OCI-LY7 (cell line): ENCODE data around the gene LRP1-AS. TPM values are rescaled to one million over a fixed set of nuclear protein-coding genes. Genes with fewer than 3 reads are reported as not detected.

ENCODE experiments used
- BruUV-seq: library from RNA; stranded (reverse); fragments of 400-500 nt; replicated peaks from 2 replicates; lab custom pipeline; 2021; lab: Mats Ljungman, UMichigan
- CTCF ChIA-PET: fragments of 300-600 bp; sonication (Branson Sonifier 250); formaldehyde crosslinking; loops from one replicate; lab custom pipeline; 2022; ENCODE audit warnings: antibody characterized with exemption; ENCODE audit not compliant: unreplicated experiment; lab: Charles Lee
- POLR2A ChIA-PET: fragments of 300-600 bp; sonication (Branson Sonifier 250); formaldehyde crosslinking; loops from one replicate; lab custom pipeline; 2022; ENCODE audit warnings: antibody characterized with exemption; lab: Charles Lee
- DNase-seq: peaks from one replicate; pipeline ENCODE4 v3.0.0-alpha.2; 2015; ENCODE audit warnings: low spot score
- H2AFZ ChIP-seq: fragments of 200-600 bp; sonication (generic), shearing (Covaris generic); 2 replicates; pipeline ENCODE4 v1.6.1; 2014; ENCODE audit warnings: mild to moderate bottlenecking, antibody characterized with exemption, low read length, moderate library complexity
- H3K27ac ChIP-seq: fragments of 200-600 bp; sonication (generic); 2 replicates; pipeline ENCODE4 v1.5.1; 2014; ENCODE audit warnings: mixed run types, low read depth, mild to moderate bottlenecking, moderate library complexity, low read length, inconsistent platforms; ENCODE audit not compliant: poor library complexity, severe bottlenecking
- H3K36me3 ChIP-seq: fragments of 200-600 bp; sonication (generic); 2 replicates; pipeline ENCODE4 v1.6.1; 2014; ENCODE audit warnings: mild to moderate bottlenecking, antibody characterized with exemption, low read length, moderate library complexity, mixed read lengths; ENCODE audit not compliant: insufficient read depth
- H3K4me1 ChIP-seq: fragments of 200-600 bp; sonication (generic); 2 replicates; pipeline ENCODE4 v1.5.1; 2014; ENCODE audit warnings: mild to moderate bottlenecking, low read length; ENCODE audit not compliant: insufficient read depth, poor library complexity, severe bottlenecking
- H3K4me2 ChIP-seq: fragments of 200-600 bp; sonication (generic); 2 replicates; pipeline ENCODE4 v1.6.1; 2014; ENCODE audit warnings: mild to moderate bottlenecking, low read length
- H3K4me3 ChIP-seq: fragments of 200-600 bp; sonication (generic); 2 replicates; pipeline ENCODE4 v1.5.1; 2014; ENCODE audit warnings: mild to moderate bottlenecking, low read depth, low read length; ENCODE audit not compliant: poor library complexity, severe bottlenecking
- H3K79me2 ChIP-seq: fragments of 200-600 bp; sonication (generic); 2 replicates; pipeline ENCODE4 v1.6.1; 2016; ENCODE audit warnings: low read depth, mild to moderate bottlenecking, low read length, moderate library complexity, mixed read lengths; ENCODE audit not compliant: insufficient read depth
- H3K9me2 ChIP-seq: fragments of 200-600 bp; sonication (generic); 2 replicates; pipeline ENCODE4 v1.6.1; 2016; ENCODE audit warnings: mild to moderate bottlenecking, low read length, mixed read lengths; ENCODE audit not compliant: insufficient read depth
- H3K9me3 ChIP-seq: fragments of 200-600 bp; sonication (generic); 2 replicates; pipeline ENCODE4 v1.6.1; 2014; ENCODE audit warnings: mild to moderate bottlenecking, mixed run types, low read length, mixed read lengths
- H4K20me1 ChIP-seq: fragments of 200-600 bp; sonication (generic); 2 replicates; pipeline ENCODE4 v1.6.1; 2014; ENCODE audit warnings: mild to moderate bottlenecking, antibody characterized with exemption, low read length, moderate library complexity, mixed read lengths; ENCODE audit not compliant: insufficient read depth
- CTCF ChIP-seq: fragments of 200-600 bp; sonication (generic); conservative IDR thresholded peaks from 2 replicates; pipeline ENCODE4 v1.5.1; 2014; ENCODE audit warnings: mild to moderate bottlenecking, antibody characterized with exemption, low read length, moderate library complexity, mixed read lengths
- EZH2phosphoT487 ChIP-seq: fragments of 200-600 bp; sonication (generic); IDR thresholded peaks from 2 replicates; pipeline ENCODE4 v1.6.1; 2018; ENCODE audit warnings: low read depth, borderline replicate concordance, mild to moderate bottlenecking, mixed run types, antibody characterized with exemption, low read length, moderate library complexity, mixed read lengths
- intact Hi-C: fragments of 100-400 bp; cut with micrococcal nuclease; formaldehyde crosslinking; loops from one replicate; pipeline ENCODE4 v1.10.0; 2022; ENCODE audit not compliant: unreplicated experiment
- total RNA-seq, 2 experiments: library from RNA; depleted of rRNA in 1 of 2; stranded (reverse); fragments of >200 nt in 1 of 2; shearing (Covaris generic) in 1 of 2; gene quantifications; 2 replicates each; pipeline ENCODE4 v1.2.3, GENCODE V29; 2014 to 2022

LRP1-AS gene
- total RNA-seq, 2 experiments from 2014 or later = not detected

- H3K79me2 ChIP-seq = no peaks in the 10 kb centered on the region
- ChIA-PET CTCF (interaction anchor here (2.7 kb wide), 1 partner anchor 58 kb away, joined by 8 read pairs; no protein-coding TSS in a partner anchor), POLR2A (interaction anchor here (1.0 kb wide), 1 partner anchor 53 kb away, joined by 3 read pairs; the partner anchor contains the start of gene LRP1)
- no TSS peak for BruUV-seq
- no peak overlapping the region for H3K4me2 ChIP-seq
- TF ChIP-seq CTCF = no peak
- no peak overlapping the region for H2AFZ ChIP-seq
- H3K9me2 ChIP-seq = no peaks in the 10 kb centered on the region
- no peak overlapping the region for H3K27ac ChIP-seq
- H3K9me3 ChIP-seq = no peaks in the 10 kb centered on the region
- H3K36me3 ChIP-seq = no peaks in the 10 kb centered on the region
- intact Hi-C loops = loop anchor here (5.0 kb wide), 2 partner anchors 114 to 174 kb away; partner anchors contain the start of gene ZBTB39
- H3K4me3 ChIP-seq = no peak overlapping the region
- H4K20me1 ChIP-seq = no peaks in the 10 kb centered on the region
- peaks cover 9% of the 10 kb centered on the region for H3K4me1 ChIP-seq
- no peak for DNase-seq
Measured at GRCh38 chr12:57181561-57182155, 34.2 kb upstream of the LRP1-AS start.

- H3K79me2 ChIP-seq = no peaks in the 10 kb centered on the region
- no peaks in the 10 kb centered on the region for H3K9me3 ChIP-seq
- no peaks in the 10 kb centered on the region for H4K20me1 ChIP-seq
- no peak overlapping the region for H3K4me2 ChIP-seq
- no peaks in the 10 kb centered on the region for H3K9me2 ChIP-seq
- POLR2A ChIA-PET = interaction anchor here (1.0 kb wide), 1 partner anchor 53 kb away, joined by 3 read pairs; the partner anchor contains the start of gene LRP1
- H3K27ac ChIP-seq = no peak overlapping the region
- no peaks in the 10 kb centered on the region for H3K36me3 ChIP-seq
- TF ChIP-seq CTCF (no peak), EZH2phosphoT487 (no peak)
- intact Hi-C loops = loop anchor here (5.0 kb wide), 2 partner anchors 114 to 174 kb away; partner anchors contain the start of gene ZBTB39
- peaks cover 9% of the 10 kb centered on the region for H3K4me1 ChIP-seq
- BruUV-seq = no TSS peak
- no peak overlapping the region for H2AFZ ChIP-seq
- DNase-seq = no peak
- H3K4me3 ChIP-seq = no peak overlapping the region
- CTCF ChIA-PET = no interaction called here
Measured at GRCh38 chr12:57181072-57181471, 33.7 kb upstream of the LRP1-AS start.

- Histone ChIP-seq H3K9me2 (no peaks in the 10 kb centered on the region), H3K4me1 (peaks cover 9% of the 10 kb centered on the region), H4K20me1 (no peaks in the 10 kb centered on the region), H3K4me2 (no peak overlapping the region), H2AFZ (no peak overlapping the region), H3K36me3 (no peaks in the 10 kb centered on the region), H3K27ac (no peak overlapping the region), H3K79me2 (no peaks in the 10 kb centered on the region), H3K4me3 (no peak overlapping the region), H3K9me3 (no peaks in the 10 kb centered on the region)
- ChIA-PET CTCF (no interaction called here), POLR2A (no interaction called here)
- intact Hi-C loops = loop anchor here (5.0 kb wide), 2 partner anchors 113 to 173 kb away; partner anchors contain the start of gene ZBTB39
- no peak for TF ChIP-seq EZH2phosphoT487
- no TSS peak for BruUV-seq
- no peak for DNase-seq
Measured at GRCh38 chr12:57180321-57180989, 33.0 kb upstream of the LRP1-AS start.
